OCI-LY1 (cell line): ENCODE results near the gene ACAA1.
A peak's percentile ranks its signal among the peaks of the same experiment; 100 is the strongest.

Source experiments
- H2AFZ ChIP-seq: fragments of 200-600 bp; sonication (generic), shearing (Covaris generic); 2 replicates; pipeline ENCODE4 v1.6.0; 2014; ENCODE audit warnings: antibody characterized with exemption, mild to moderate bottlenecking, low read length
- H3F3A ChIP-seq: fragments of 200-600 bp; sonication (generic), shearing (Covaris generic); 2 replicates; pipeline ENCODE4 v1.6.0; 2014; ENCODE audit warnings: mild to moderate bottlenecking, antibody characterized with exemption, low read length, moderate library complexity; ENCODE audit not compliant: insufficient read depth
- H3K27ac ChIP-seq: fragments of 200-600 bp; sonication (generic); 2 replicates; pipeline ENCODE4 v1.5.1; 2014; ENCODE audit warnings: low read length, mixed run types, mild to moderate bottlenecking, low read depth; ENCODE audit not compliant: poor library complexity, severe bottlenecking
- H3K27me3 ChIP-seq: fragments of 200-600 bp; sonication (generic); 2 replicates; pipeline ENCODE4 v1.6.0; 2014; ENCODE audit warnings: antibody characterized with exemption, mild to moderate bottlenecking, low read length, moderate library complexity; ENCODE audit not compliant: insufficient read depth
- H3K36me3 ChIP-seq: fragments of 200-600 bp; sonication (generic); 2 replicates; pipeline ENCODE4 v1.6.1; 2014; ENCODE audit warnings: mild to moderate bottlenecking, antibody characterized with exemption, low read length, moderate library complexity, mixed read lengths; ENCODE audit not compliant: insufficient read depth
- H3K4me1 ChIP-seq: fragments of 200-600 bp; sonication (generic); 2 replicates; pipeline ENCODE4 v1.5.1; 2014; ENCODE audit warnings: mild to moderate bottlenecking, low read length, moderate library complexity; ENCODE audit not compliant: insufficient read depth, severe bottlenecking
- H3K4me2 ChIP-seq: fragments of 200-600 bp; sonication (generic), shearing (Covaris generic); 2 replicates; pipeline ENCODE4 v1.6.1; 2014; ENCODE audit warnings: low read length
- H3K4me3 ChIP-seq: fragments of 200-600 bp; sonication (generic); 2 replicates; pipeline ENCODE4 v1.5.1; 2014; ENCODE audit warnings: low read length, low read depth, mild to moderate bottlenecking, mixed read lengths; ENCODE audit not compliant: poor library complexity, severe bottlenecking
- H3K79me2 ChIP-seq: fragments of 200-600 bp; shearing (Covaris generic); 2 replicates; pipeline ENCODE4 v1.6.1; 2016; ENCODE audit warnings: mixed run types, low read length, mixed read lengths; ENCODE audit not compliant: insufficient read depth
- H3K9ac ChIP-seq: fragments of 200-600 bp; sonication (generic), shearing (Covaris generic); 2 replicates; pipeline ENCODE4 v1.6.1; 2014; ENCODE audit warnings: mild to moderate bottlenecking, low read length, mixed read lengths
- H3K9me2 ChIP-seq: fragments of 200-600 bp; sonication (generic), shearing (Covaris generic); 2 replicates; pipeline ENCODE4 v1.6.1; 2014; ENCODE audit warnings: low read depth, mild to moderate bottlenecking, low read length, mixed read lengths
- H3K9me3 ChIP-seq: fragments of 200-600 bp; shearing (Covaris generic); 2 replicates; pipeline ENCODE4 v1.6.1; 2014; ENCODE audit warnings: low read length, mixed read lengths
- H4K20me1 ChIP-seq: fragments of 200-600 bp; sonication (generic), shearing (Covaris generic); 2 replicates; pipeline ENCODE4 v1.6.0; 2016; ENCODE audit warnings: mild to moderate bottlenecking, low read length; ENCODE audit not compliant: insufficient read depth
- EZH2 ChIP-seq: fragments of 200-600 bp; sonication (generic), shearing (Covaris generic); IDR thresholded peaks from 2 replicates; pipeline ENCODE4 v1.8.0; 2017; ENCODE audit warnings: borderline replicate concordance, mixed run types, mild to moderate bottlenecking, antibody characterized with exemption, low read length, moderate library complexity, mixed read lengths
- TF ChIP-seq, protein P1 (sequence below): fragments of 200-600 bp; sonication (generic), shearing (Covaris generic); IDR thresholded peaks from 2 replicates; pipeline ENCODE4 v1.5.1; 2017; ENCODE audit warnings: mild to moderate bottlenecking, antibody characterized with exemption, low read length, moderate library complexity, mixed read lengths

Gene ACAA1

DNA sequence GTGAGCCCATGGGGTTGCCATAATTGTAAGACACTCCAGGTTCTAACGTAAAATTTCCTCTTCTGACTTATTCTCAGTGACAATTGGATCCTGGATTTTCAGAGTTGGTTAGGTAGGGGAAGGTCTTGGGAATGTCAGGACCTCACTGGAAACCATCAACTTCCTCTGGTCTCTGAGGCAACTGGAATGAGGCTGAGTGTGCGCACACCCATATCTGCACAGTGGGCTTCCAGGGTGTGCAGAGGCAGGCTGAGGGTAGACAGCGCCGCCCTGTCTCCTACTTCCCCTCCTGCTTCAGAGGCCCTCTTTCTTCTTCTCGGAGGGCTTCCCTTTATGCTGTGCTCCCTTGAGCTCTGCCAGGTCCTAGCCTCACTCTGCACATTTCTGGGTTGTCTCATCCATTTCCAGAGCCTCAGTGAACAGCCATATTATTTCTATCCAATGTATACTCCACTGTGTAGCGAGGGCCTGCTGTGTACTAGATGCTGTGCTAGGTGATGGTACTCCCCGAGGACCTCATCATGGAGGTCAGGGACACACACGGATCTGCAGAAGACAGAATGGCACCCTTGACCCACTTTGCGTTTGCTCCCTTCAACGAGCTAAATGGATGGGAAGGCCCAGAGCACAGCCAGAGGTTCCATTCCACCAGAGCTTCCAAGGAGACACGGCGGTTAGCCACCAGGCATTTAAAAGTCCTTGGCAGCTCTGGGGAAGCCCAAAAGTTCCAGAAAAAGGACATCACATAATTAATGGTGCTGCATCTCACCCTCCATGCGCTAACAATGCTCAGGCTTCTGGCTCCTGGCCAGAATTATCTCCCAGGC lies 18.3 kb downstream of the ACAA1 start:
- no peaks in the 10 kb centered on the region for H4K20me1 ChIP-seq
- TF ChIP-seq EZH2, result no peak
- TF ChIP-seq, protein P1, sequence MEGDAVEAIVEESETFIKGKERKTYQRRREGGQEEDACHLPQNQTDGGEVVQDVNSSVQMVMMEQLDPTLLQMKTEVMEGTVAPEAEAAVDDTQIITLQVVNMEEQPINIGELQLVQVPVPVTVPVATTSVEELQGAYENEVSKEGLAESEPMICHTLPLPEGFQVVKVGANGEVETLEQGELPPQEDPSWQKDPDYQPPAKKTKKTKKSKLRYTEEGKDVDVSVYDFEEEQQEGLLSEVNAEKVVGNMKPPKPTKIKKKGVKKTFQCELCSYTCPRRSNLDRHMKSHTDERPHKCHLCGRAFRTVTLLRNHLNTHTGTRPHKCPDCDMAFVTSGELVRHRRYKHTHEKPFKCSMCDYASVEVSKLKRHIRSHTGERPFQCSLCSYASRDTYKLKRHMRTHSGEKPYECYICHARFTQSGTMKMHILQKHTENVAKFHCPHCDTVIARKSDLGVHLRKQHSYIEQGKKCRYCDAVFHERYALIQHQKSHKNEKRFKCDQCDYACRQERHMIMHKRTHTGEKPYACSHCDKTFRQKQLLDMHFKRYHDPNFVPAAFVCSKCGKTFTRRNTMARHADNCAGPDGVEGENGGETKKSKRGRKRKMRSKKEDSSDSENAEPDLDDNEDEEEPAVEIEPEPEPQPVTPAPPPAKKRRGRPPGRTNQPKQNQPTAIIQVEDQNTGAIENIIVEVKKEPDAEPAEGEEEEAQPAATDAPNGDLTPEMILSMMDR, result no peak
- H3K27me3 ChIP-seq, result no peaks in the 10 kb centered on the region
- H3K4me2 ChIP-seq, result no peak overlapping the region
- no peaks in the 10 kb centered on the region for H3F3A ChIP-seq
- no peaks in the 10 kb centered on the region for H3K9me3 ChIP-seq
- H3K36me3 ChIP-seq, result peaks cover 15% of the 10 kb centered on the region
- no peaks in the 10 kb centered on the region for H3K4me1 ChIP-seq
- no peak overlapping the region for H3K9ac ChIP-seq
- H3K4me3 ChIP-seq, result no peak overlapping the region
- no peaks in the 10 kb centered on the region for H3K9me2 ChIP-seq
- no peaks in the 10 kb centered on the region for H3K79me2 ChIP-seq
- H3K27ac ChIP-seq, result no peak overlapping the region
- H2AFZ ChIP-seq, result no peak overlapping the region

DNA sequence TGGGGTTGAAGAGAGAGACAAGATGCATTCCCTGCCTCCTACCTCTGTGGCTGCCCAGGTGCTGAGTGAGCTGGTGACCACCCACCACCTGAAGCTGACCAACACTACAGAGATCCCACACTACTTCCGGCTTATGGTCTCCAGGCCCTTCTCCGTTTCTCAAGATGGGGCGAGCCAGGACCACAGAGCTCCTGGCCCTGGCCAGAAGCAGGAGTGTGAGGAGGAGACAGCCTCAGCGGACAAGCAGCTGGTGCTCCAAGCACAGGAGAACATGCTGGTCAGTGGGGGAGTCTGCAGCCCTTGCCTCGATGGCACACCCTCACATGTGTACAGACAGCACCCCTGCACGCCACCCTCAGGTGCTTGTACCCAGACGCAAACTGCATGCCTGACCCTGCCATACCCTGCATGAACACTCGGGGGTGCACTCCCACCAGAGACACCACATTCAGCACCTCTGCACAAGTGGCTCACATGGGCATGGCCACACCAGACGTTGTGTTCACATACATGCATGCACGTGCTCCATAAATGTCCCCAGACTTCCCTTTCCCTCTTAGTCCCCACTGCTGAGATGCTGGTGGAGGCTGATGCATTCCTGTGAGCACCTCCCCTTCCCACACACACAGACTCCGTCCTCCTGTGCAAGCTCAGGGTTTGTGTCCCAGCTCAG lies 19.0 kb downstream of the ACAA1 start:
- no peak overlapping the region for H3K4me3 ChIP-seq
- no peaks in the 10 kb centered on the region for H3K4me1 ChIP-seq
- H3K9me3 ChIP-seq, result no peaks in the 10 kb centered on the region
- no peak overlapping the region for H2AFZ ChIP-seq
- H3K27ac ChIP-seq, result no peak overlapping the region
- H4K20me1 ChIP-seq, result no peaks in the 10 kb centered on the region
- H3K9me2 ChIP-seq, result no peaks in the 10 kb centered on the region
- H3K9ac ChIP-seq, result no peak overlapping the region
- no peaks in the 10 kb centered on the region for H3K27me3 ChIP-seq
- no peaks in the 10 kb centered on the region for H3F3A ChIP-seq
- TF ChIP-seq, protein P1, result peak; percentile 77
- no peak for TF ChIP-seq EZH2
- no peak overlapping the region for H3K4me2 ChIP-seq
- no peaks in the 10 kb centered on the region for H3K79me2 ChIP-seq
- H3K36me3 ChIP-seq, result peaks cover 9% of the 10 kb centered on the region; the same call in 1 of the 2 replicates

DNA sequence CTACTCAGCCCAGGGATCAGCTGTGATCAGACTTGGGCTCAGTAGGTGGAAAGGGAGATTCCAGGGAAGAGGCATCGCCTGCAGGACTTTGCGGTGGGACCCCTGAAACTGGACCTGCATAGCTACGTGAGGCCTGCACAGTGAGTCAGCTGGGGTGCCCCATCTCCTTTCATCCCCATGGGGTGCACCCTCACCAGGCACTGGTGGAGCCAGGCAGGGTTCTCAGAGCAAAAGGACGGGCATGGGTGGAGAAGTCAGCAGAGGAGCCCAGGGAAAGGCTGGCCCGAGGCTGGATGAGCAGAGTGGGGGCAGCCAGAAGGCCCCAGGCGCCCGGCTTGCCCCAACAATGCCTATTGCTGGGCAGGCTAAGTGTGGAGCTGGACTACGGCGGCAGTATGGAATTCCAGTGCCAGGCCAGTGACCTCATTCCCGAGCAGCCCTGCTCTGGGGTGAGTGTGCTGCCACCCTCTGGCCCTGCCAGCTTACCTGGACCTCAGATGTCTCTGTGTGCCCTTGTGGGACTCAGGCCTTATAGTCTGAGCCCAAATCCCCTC lies 19.7 kb downstream of the ACAA1 start:
- Histone ChIP-seq H3K9ac (no peak overlapping the region), H2AFZ (no peak overlapping the region), H3K27me3 (no peaks in the 10 kb centered on the region), H3K4me3 (no peak overlapping the region), H3F3A (no peaks in the 10 kb centered on the region), H3K36me3 (peaks cover 5% of the 10 kb centered on the region; the same call in 1 of the 2 replicates), H3K4me2 (no peak overlapping the region), H3K9me2 (no peaks in the 10 kb centered on the region), H3K9me3 (no peaks in the 10 kb centered on the region), H4K20me1 (no peaks in the 10 kb centered on the region), H3K79me2 (no peaks in the 10 kb centered on the region), H3K27ac (no peak overlapping the region), H3K4me1 (no peaks in the 10 kb centered on the region)
- TF ChIP-seq, protein P1, result no peak
